DMS53 (cell line): Measurements from ENCODE around the gene OTX1.
"Not testable (repeated sequence)": the region's sequence is repeated elsewhere in the genome, so short reads cannot be mapped to it uniquely, and the experiment has no call there.

Experiments used
- DNase-seq: peaks from one replicate; lab custom pipeline; 2025; lab: John Stamatoyannopoulos, UW

The OTX1 gene

DNA sequence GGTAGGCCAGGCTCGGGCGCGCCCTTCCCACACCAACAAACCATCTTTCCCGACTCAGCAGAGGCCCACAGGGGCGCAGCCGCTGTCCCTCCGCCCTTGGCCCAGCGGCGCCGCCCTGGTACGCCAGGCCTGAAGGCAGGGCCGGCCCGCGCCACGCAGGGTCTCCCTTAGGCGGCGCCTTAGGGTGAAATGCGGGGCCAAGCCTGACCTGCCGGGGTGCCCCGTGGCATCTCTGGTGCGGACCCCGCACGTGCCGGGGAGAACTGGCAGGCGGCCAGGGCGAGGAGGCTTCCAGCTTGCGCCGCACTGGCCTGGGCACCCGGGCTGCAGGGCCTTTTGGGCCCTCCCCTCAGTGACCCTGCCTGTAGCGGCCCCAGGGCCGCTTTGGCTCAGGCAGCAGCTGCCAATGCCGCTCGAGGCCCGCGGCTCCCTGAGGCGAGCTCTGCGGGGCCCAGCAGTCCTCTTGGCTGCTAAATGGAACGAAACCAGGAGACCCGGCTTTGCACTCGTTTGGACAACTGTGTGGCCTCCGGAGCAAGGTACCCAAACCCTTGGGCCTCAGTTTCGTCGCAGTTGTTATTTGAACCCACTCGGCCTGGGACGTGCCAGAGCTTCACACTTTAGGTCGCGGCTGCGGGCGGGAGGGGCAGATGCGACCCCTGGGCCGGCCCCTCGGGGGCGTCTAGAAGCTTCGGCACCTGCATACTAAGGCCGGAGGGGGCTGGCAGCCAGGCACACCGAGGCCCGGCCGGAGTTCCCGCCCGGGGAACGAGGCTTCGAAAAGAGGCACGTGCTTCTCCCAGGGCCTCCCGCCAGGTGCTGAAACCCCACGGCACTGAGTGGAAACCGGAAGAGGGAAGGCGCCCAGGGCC lies 8.5 kb downstream of the OTX1 start:
- peak; percentile 85 for DNase-seq

DNA sequence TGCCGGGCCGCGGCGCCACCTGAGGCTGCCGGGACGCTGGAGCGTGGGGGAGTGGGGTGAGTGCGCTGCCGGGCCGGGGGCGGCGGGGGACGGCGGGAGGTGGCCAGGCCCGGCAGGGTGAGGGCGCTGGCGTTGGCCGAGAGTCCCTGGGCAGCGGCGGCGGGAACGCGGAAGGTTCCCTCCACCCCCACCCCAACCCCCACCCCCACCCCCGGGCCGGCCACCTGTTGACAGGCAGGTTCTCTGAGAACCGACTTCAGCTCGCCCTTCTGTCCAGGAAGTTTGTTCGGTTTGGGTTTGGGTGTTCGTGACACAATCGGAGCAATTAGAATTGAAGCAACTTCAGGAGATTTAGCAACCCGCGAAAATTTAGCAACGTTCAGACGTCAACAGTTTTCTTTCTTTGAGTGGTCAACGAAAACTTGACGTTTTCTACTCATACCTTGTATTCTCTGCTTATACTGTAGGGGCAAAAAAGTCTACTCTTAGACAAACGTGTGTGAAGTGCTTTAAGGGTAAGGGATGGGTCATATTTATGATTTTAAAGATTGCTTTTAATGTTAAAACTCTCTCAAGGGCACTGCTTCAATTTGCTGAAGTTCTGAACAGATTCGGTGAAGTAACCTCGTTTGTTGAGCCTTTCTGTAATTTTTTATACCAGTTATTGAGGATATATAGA lies 9.3 kb downstream of the OTX1 start:
- peak; percentile 85 for DNase-seq

- DNase-seq: peak; percentile 33
Measured at GRCh38 chr2:63060472-63060991, 9.9 kb downstream of the OTX1 start.

DNA sequence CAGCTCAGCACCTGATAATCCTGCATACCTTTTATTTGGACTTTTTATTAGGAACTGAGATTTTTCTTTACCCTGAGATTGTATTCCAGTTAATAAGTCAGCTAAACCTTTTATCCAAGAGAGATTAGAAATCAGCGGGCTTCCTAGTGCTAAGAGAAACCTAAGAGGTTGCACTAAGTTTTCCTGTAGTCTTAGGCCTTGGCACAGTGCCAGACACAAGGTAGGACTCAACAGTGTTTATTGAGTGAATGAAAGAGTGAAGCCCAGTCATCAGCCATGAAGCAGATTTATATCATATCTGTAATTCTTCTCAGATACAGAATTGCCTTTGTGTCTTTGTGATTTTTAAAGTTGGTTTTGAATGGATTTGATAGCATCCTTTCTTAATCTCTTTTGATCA lies 13.6 kb downstream of the OTX1 start:
- peak; percentile 56 for DNase-seq

DNA sequence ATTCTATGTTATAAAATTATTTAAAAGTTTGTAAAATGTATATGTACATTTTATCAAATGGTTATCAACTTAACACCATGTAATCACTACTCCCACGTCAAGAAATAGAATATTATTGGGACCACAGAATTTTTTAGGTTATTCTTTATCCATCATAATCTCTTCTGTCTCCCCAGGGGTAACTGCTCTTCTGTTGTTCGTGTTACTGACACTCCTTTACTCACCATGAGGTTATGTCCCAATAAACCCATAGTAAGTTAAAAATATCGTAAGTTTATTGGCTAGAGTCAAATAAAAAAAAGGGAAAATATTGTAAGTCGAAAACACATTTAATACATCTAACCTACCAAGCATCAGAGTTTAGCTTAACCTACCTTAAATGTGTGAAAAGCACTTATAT lies 14.0 kb downstream of the OTX1 start:
- DNase-seq: no peak

DNA sequence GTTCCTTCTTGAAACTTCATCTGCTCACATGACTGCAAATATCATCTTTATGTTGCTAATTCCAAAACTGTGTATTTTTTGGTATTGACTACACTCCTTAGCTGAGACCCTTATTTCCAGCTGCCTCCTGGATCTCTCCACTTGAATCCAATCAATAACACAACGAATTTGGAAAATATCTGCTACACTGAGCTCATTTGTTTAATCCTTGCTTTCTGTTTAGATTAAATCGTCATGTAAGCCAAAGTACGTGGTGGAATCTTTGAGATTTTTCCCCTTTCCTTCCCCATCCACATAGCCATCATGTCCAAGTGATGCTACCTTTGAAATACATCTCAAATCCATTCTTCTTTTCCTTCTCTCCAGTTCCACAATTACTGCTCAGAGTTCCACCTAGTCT lies 15.6 kb downstream of the OTX1 start:
- DNase-seq: no peak

DNA sequence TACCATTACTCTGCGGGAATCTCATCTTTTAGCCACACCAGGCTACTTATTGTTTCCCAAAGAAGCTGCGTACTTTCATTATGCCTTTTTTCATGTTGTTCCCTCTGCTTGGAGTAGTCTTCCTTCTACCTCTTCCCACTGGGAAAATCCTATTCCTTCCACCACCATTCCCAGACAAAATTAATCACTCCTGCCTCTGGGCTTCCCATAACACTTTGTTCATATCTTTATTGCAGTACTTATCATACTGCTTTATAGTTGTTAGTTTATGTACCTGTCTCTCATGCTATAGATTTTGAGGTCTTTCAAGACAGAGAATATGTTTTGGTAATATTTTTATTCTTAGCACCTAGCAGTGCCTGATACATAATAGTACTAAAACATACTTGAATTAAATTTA lies 16.2 kb downstream of the OTX1 start:
- no peak for DNase-seq

- DNase-seq: no peak
Measured at GRCh38 chr2:63071664-63072063, 21.0 kb downstream of the OTX1 start.

GRCh38 chr2:63073994-63074393 lies 23.4 kb downstream of the OTX1 start:
- DNase-seq: no peak

DNA sequence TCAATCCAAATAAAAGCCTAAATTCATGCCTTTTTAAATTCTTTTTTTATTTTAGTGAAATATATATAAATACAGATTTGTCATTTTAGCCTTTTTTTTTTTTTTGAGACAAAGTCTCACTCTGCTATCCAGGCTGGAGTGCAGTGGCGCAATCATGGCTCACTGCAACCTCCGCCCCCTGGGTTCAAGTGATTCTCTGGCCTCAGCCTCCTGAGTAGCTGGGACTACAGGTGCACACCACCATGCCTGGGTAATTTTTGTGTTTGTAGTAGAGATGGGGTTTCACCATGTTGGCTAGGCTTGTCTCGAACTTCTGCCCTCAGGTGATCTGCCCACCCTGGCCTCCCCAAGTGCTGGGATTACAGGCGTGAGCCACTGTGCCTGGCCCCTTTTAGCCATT lies 23.8 kb downstream of the OTX1 start:
- DNase-seq: not testable (repeated sequence)

DNA sequence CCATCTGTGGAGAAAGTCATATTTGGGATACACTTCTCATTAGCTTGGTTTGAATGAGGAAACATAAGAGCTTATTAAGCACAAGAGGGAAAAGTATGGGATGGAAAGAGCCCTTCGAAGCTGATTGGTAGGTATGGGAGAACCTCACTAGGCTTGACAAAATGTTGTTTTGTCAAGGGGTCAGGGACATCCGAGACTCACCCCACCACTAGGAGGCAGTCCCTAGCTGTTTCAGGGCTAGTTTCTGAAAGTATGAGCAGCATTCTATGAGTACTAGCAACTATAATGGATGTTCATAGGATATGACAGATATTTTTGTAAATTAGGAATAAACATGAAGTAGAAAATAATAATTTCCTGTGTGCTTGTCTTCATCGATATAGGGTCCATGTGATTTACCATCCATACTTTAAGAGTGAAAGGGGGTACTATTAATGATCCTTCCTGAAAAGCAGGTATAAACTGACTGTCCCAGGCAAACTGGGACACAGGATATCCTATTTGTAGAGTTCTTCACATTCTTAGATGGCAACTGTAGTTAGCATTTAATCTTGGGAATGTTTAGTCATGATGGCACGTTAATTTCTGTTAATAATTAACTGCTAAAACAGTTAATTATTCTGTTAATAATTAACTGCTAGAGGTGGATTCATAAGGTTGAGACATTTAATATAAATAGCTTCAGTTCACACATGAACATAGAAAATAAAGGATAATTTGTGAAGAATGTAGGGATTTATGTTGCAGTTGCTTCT lies 28.4 kb downstream of the OTX1 start:
- DNase-seq: peak; percentile 73

DNA sequence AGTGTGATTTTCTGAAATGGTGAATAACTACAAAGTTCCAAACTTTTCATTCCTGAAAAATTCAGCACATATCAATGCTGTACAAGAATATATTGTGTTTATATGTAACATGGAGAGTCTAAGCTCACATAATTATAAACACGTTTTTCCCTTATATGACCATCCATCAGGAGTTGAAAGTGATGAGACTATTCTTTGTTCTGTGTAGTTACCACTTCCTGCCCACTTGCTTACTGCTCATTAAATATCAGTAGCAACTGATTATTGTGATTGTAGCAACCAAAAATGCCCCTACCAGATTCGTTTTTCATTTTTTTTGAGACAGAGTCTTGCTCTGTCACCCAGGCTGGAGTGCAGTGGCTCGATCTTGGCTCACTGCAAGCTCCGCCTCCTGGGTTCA lies 30.8 kb downstream of the OTX1 start:
- DNase-seq: no peak

DNA sequence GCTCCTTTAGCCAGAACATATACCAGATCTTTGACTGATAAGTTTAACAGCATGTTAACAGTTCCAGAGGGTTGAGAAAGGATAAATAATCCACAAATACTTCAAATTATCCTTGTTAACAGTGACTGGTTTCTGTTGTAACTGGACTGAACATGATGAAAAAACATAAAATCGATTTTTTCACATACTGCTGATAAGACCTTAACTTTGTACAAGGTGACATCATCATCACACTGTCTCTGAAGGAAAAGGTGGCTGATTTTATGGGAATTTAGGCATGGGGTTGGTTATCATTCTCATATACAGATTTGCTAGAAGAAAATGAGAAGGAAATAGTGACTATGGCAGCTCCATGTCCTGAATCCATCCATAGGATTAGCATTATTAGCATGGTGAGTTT lies 36.1 kb downstream of the OTX1 start:
- DNase-seq: no peak

- DNase-seq: no peak
Measured at GRCh38 chr2:63092401-63092800, 41.8 kb downstream of the OTX1 start.

- DNase-seq: no peak
Measured at GRCh38 chr2:63092857-63093256, 42.2 kb downstream of the OTX1 start.

DNA sequence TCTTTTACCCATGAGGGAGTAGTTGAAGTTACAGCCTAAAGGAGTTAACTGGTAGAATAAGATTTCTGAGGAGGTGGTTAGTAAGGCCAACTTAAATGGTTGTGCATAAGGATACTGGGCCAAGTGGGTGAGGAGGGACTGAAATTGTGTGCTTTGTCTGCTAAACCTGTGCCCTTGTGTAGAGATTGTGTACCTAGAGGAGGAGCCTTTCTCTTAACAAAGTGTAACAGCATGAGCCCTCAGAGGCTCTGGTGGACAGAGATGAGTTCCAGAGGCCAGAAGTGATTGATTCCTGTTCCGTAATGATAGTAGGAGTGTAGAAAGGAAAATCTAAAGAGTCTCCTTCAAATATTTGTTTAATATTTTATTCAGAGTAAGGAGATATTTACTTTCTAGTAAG lies 42.9 kb downstream of the OTX1 start:
- peak; percentile 13 for DNase-seq

- no peak for DNase-seq
Measured at GRCh38 chr2:63096491-63096890, 45.9 kb downstream of the OTX1 start.

DNA sequence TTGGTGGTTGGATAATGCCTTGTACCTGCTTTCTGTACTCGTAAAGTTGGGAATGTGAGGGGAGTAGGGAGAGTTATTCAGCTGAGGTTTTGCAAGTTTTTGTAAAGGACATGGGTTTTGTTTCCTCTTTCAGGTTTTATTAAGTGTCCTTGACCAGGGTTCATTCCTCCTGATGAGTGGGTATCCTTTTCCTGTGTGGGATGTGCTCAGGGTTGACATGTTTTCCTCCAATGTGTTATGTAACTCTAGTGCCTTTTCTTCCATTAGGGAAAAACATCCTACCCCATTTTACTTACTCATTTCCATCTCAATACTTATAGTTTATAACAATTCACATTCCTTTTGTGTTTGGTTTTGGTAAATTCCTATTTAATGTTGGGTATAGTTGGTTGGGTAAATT lies 48.4 kb downstream of the OTX1 start:
- DNase-seq: no peak

DNA sequence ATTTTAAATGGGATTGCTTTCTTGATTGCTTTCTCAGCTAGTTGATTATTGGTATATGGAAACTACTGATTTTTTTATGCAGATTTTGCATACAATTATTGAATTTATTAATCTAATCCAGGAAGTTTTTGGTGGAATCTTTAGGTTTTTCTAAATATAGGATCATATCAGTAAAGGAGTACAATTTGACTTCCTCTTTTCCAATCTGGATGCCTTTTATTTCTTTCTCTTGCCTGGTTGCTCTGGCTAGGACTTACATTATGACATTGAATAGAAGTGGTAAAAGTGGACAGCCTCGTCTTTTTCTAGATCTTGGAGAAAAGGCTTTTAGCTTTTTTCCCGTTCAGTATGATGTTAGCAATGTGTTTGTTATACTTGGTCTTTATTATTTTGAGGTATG lies 51.3 kb downstream of the OTX1 start:
- no peak for DNase-seq

DNA sequence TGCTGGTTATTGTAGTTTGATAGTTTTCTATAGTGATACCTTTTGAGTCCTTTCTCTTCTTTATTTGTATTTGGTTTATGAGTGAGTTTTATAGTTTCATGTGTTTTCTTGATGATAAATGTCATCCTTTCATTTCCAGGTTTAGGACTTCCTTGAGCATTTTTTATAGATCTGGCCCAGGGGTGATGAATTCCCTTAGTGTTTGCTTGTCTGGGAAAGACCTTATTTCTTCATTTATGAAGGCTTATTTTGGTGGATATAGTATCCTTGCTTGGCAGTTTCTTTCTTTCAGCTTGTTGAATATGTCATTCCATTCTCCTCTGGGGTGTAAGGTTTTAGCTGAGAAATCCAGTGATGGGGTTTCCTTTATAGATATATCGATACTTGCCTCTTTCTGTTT lies 53.9 kb downstream of the OTX1 start:
- peak; percentile 4 for DNase-seq
